HG03135 (cell line): ENCODE results near the gene HMG20A.

Experiments used
- ATAC-seq: cut with Tn5 transposase; IDR thresholded peaks from one replicate; pipeline ENCODE4 v1.9.1; 2021; ENCODE audit warnings: mild to moderate bottlenecking, moderate library complexity; ENCODE audit not compliant: unreplicated experiment

HMG20A gene

DNA sequence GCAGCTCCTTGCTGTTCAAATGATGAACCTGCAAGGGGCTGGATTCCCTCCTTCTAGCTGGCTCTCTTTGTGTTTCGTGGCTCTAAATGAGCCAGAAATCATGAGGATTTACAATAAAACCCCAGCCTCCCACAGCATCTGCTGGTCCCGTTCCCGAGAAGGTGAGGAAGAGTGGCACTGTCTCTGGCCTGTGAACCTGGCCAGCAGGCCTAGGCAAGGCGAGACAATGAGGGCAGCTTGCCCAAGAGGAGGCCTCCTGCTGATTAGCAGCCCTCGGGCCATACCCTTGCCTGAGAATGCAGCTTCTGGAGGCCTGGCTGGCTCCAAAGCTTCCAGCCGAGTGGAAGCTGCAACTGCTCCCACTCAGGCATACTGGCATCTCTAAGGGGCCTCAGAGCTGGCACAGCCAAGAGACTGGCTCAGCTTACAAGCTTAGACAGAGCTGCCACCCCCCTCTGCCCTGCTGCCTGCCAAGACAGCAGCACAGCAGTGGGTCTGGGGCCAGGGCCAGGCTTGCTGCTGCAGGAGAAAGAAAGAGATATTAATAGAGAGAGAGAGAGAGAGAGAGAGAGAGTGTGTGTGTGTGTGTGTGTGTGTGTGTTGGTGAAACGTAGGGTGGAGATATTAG, 76.5 kb downstream of the HMG20A start:
- ATAC-seq: no peak

DNA sequence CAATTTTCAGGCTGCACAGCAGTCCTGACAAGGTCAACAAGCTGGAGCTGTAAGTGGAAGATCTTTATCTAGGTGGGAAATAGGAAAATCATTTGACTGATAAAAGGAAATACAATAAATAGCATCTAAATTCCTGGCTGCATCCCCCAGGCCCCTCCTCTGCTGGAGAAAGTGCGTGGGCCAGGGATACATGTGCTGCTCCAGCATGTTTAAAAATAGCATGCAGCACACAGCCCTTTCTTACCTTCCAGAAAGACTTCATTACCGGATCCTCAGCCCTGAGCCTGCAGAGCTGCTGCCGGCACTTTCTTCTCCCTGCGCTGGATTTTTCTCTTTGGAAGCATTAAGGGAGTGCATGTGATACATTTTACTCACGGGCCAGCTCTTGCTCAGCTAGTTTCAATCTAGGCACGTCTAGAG, 77.3 kb downstream of the HMG20A start:
- no peak for ATAC-seq

DNA sequence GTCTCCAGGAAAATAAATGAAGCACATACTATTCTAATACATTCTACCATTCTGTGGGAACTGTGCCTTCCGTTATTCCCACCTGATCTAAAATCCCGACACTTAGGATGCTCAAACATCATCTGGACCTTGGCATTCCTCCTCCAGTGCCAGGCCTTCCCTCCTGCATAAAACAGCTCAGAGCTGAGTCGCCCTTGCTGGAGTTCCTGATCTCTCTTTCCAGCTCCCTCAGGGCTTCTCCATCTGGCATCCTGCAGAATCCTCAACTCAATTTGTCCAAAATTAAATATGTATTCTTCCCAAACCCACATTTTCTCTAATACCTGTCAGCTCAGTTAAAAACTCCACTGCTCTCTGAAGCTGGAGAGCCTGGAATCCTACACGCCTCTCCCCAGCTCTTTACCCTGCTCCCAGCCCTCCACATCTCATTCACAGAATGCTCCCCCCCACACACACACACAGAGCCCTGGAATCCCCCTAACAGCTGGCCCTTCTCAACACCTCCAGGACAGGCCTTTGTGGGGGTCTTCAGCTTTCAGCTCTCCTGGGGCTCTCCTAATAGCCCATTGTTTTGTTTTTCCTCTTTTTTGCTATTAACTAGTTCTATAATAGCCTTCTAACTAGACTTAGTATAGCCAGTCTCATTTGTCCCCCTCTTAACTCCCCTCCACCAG, 78.5 kb downstream of the HMG20A start:
- ATAC-seq: no peak

DNA sequence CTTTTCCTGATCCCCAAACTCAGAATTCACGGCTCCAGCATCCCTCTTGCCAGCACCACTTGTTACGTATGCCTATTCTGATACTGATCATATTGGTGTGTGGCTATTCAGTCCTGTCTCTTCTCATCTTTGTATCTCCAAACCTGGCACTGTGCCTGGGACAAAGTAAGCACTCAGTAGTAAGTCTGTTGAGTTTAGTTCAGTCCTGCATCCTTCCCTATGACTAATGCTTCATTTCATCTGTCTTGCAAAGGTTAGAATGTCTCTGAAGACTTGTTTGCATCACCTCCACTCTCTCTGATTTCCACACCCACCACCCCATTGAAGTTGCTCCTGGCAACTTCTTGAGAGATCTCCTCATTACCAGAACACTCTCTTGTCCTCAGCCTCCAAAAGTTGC, 80.3 kb downstream of the HMG20A start:
- no peak for ATAC-seq

DNA sequence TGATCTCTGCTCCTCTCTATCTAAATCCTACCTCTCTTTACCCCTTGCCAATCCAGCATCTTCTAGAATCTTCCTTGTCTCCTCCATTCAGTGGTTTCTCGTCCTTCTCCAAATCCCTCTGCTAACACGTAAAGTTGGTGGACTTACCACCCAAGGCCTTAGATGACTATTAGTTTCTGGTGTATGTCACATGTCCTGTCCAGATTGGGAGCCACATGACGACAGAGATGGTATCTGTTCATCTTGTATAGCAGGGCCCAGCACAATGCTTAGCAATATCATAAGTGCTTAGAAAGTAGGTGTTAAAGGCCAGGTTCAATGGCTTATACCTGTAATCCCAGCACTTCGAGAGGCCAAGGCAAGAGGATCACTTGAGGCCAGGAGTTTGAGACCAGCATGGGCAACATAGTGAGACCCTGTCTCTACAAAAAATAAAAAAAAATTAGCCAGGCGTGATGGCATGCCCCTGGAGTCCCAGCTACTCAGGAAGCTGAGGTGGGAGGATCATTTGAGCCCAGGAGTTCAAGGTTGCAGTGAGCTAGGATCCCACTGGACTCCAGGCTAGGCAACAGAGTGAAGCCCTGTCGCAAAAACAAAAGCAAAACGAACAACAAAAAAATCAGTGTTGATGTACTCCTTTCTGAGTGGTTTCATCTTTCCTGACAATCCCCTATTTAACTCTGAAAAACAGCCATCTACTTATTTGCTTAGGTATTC, 81.8 kb downstream of the HMG20A start:
- ATAC-seq: no peak

DNA sequence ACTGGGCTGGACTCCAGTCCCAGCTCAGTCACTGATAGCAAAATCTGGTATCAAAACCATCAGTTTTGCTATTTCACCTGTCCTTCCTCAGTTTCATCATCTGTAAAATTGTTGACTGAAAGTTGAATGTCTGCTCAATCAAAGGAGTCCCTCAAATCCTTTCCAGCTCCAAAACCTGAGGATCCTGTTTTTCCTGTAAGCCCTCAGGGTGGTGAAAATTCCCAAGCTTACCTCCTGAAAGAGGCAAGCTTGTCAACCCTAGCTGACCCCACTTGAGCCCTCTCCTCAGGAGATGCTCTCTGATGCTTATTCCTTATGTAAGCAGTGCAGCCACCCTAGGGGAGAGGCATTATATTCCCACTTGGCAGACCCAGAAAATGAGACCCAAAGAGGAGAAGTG, 82.6 kb downstream of the HMG20A start:
- ATAC-seq: no peak

DNA sequence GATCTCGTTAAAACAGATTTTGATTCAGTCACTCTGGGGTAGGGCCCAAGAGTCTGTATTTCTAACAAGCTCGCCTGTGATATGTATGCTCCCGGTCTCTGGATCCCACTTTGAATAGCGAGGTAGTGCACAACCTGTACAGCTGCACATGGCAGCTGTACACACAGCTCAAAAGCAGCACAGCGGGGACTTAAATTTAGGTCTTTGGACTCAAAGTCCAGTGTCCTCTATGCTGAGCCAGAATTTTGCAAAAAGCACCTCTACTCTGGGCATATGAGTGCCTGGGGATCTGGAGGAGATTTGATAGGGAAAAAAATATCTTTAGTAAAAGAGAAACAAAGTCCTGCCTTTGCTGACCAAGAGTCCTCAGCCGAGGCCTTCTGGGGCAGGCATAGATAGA, 83.1 kb downstream of the HMG20A start:
- ATAC-seq: no peak

DNA sequence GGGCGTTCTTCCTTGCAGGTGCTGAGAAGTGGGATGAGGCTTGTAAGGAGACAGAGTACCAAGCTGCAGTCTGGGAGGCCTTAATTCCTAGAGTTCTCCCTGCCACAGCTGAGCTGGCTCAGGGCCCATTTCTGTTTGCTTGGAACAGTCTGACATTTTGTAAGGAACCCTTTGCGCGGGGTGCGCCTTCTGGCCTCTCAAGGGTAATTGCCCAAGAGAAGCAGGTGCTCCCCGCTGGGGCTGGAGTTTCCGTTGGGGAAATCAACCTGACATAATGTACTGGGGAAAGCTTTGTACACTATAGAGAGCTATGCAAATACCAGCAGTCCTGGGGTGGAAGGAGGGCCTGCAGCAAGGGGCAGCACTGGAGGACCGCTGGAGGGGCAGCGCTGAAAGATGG, 83.6 kb downstream of the HMG20A start:
- ATAC-seq: no peak

DNA sequence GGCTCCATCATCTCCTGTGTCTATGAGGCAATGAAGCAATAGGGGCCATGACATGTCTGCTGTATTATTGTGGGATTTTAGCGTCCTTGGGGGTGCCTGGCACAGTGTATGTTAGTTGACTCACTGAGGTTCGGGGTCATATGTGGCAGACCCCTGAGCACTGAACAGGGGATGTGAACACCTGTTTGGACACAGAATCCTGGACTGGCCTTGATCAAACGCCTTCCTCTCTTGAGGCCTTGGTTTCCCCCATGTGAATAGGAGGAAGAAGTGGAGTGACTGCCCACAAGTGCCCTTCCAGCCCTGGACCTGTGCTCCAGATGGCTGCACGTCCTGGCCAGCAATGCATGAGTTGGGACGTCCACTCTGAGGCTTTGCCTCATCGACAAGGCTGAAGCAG, 84.2 kb downstream of the HMG20A start:
- no peak for ATAC-seq

DNA sequence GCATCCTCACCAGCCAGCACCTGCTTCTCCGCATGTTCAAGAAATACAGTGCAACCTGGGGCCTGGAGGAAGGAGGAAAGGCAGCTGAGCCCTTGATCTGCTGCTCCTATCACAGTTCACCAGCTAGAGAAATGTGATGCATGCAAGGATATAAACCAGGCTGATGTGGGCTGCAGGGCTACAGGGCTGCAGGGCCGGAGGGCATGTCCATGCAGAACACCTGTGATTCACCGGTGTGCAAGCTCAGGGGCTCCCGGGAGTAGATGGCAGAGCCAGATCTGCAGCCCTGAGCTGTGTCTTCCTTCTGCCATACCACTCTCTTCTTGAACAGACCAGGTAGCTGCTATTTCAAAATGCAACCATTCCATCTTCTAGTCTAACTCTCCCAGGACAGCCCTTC, 84.9 kb downstream of the HMG20A start:
- no peak for ATAC-seq

DNA sequence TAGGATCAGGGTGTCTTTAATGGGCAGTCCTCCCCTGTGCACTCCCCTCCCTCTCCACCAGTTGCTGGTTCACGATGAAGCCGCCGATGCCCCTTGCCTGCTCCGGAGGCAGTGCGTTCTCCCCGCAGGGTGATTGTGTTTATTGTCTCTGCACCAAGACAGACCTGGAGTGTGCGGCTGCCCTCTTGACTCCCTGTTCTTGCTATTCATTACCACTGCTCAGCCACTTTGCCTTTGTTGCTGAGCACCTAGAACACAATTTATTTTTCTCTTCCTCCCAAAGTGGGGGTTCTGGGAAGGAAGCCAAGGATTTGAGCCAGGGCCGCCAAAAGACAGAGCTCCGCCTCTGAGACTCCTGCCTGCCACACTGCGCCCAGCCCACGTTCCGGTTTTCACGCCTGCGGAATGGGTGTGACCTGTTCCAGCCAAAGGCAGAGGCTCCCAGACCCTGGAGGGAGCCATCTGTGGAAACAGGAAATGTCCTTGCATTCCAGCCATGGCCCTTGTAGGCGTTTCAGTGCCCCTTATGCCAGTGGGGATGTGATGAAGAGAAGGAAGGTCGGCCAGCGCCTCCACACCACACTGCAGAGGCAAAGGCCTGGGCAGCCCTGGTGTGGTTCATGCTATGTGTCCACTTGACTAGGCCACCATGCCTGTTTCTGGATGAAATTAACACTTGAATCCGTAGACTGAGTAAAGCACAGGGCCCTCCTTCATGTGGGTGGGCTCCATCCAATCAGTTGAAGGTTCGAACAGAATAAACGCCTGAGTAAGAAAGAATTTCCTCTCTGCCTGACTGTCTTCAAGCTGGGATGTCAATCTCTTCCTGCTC, 85.8 kb downstream of the HMG20A start:
- ATAC-seq: no peak

DNA sequence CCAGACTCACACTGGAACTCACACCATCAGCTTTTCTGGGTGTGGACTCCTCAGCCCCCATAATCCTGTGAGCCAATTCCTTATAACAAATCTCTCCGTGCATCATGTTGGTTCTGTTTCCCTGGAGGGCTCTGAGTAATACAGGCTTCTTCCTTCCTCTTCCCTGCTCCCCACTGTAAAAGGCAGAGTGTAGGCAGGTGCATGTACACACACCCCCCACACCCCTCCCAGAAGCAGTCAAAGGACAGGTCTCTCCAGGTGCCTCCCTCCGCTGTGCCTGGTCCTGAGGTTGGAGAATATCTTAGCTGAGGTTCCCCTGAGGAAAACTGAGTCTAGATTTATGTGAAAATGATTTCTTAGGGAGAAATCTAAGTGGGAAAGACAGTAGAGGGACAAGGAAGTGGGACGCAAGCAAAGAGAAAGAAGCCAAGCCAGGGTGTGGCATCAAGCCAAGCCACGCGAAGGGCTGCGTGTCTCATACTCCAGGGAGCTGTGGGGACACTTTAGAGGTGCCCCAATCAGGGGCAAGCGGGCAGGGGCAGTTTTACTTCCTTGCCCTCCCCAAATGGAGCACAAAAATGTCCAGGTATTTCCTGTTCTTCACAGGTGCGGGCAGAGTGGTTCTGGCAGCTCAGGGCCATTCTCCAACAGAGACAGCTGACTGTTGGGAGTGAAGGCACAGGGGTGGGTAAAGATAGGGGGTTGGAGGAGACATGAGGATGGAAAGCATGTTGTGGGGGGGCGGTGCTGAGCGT, 86.6 kb downstream of the HMG20A start:
- ATAC-seq: no peak

DNA sequence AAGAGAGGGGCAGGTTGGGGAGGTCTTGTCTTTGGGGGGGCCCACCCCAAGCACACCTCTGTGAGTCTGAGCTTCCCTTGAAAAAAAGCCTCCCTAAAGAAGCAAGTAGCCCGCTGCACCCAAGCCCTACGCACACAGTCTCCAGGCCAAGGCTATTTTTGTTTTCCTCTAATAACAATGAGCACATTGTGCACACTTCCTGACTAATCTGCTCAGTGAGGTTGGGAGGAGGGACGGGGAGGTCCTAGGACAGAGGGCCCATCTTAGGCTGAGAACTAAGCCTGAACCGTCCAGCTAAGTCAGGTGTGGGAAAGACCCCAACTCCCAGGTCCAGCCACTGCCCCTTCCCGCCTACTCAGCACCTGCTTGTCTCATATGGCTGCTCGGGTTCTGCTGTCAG, 87.2 kb downstream of the HMG20A start:
- ATAC-seq: no peak

DNA sequence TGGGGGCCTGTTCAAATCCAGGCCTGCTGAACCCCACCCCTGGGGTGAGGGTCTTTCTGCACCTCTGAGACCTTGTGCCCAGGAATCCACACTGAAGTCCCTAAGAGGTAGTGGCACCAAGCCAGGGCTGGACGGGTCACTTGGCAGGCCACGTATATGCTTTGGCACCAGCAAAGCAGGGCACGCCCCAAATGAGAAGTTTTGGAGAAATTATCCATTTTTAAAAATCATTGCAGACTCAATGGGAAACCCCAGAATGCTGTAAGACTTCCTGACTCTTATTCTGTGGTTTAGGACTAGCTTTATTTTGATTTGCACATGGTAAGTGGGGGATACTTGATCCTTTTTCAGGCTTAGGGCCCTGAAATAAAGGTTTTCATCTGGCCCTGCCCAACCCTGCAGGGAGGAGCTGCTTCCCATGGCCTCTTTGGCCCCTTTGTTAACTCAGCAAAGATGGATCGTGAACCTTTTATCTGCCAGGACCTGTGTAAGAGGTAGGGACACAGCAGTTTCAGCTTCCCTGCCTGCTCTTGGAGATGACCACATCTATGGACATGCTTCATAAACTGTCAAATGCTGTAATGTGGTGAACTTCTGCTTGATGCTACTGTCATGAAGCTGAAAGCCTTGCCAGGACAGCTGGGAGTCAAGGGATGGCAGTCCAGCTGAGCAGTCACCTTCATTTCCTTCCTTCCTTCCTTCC, 88.0 kb downstream of the HMG20A start:
- no peak for ATAC-seq

DNA sequence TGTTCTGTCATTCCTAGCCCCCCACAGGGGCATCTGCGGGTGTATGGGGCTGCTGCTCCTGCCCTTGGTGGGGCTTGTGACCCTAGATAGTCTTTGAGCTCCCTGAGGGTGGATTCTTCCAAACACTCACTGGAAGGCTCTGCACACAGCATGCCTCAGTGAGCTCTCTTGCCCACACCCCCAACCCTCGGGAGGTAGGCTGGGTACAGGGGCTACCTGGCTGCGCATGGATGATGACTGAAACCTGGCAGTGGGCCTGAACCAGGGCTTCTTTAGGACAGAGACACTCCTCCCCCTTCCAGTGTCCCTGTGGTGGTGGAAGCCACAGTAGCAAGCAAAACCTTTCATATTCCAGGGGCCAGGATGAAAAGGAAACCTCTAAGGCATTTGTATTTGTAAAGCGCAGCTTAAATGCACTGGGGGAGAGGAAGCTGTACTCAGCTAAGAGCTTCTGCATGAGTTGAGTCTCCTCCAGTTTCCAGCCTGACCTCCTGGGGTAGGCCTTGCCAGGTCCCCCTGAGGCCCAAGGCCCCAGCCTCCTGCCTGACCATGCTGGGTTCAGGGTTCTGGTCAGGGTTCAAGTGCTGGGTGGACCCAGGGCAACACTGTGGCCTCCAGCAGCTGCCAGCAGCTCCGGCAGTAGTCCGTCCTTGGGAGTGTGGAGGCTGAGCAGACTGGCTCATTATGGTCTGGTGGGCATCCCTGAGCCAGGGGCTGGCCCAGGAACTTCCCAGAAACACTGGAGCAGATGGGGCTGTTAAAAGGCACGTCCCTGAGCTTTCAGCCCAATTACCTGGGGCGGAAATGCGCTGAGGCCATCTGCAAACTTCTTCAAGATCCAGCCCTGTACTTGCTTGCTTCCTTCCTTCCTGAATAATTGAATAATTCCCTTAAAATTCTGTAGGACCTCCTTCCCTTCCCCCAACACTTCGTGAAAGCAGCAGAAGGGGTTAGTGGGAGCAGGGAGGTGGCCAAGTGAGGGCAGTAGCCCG, 89.7 kb downstream of the HMG20A start:
- no peak for ATAC-seq

DNA sequence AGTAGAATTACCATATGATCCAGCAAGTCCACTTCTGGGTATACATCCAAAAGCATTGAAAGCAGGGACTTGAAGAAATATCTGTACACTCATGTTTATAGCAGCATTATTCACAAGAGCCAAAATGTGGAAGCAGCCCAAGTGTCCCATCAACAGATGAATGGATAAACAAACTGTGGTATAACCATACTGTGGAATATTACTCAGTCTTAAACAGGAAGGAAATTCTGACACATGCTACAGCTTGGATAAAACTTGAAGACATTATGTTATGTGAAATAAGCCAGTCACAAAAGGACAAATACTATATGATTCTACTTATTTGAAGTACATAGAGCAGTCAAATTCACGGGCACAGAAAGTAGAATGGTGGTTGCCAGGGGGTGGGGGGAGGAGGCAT, 91.2 kb downstream of the HMG20A start:
- no peak for ATAC-seq

DNA sequence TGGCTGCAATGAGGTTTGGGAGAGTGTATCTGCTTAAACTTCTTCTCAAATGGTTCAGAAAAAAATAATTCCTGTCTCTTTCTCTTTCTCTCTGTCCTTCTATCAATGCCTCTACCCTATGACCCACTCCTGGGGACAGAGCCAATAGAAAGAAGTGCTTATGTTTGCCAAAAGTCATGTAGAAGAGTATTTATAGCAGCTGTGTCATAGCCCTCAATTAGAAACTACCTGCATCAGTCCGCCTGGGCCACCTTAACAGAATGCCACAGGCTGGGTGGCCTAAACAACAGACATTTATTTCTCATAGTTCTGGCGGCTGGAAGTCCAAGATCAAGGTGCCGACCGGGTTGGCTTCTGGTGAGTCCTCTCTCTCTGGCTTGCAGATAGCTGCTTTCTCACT, 92.5 kb downstream of the HMG20A start:
- ATAC-seq: no peak

DNA sequence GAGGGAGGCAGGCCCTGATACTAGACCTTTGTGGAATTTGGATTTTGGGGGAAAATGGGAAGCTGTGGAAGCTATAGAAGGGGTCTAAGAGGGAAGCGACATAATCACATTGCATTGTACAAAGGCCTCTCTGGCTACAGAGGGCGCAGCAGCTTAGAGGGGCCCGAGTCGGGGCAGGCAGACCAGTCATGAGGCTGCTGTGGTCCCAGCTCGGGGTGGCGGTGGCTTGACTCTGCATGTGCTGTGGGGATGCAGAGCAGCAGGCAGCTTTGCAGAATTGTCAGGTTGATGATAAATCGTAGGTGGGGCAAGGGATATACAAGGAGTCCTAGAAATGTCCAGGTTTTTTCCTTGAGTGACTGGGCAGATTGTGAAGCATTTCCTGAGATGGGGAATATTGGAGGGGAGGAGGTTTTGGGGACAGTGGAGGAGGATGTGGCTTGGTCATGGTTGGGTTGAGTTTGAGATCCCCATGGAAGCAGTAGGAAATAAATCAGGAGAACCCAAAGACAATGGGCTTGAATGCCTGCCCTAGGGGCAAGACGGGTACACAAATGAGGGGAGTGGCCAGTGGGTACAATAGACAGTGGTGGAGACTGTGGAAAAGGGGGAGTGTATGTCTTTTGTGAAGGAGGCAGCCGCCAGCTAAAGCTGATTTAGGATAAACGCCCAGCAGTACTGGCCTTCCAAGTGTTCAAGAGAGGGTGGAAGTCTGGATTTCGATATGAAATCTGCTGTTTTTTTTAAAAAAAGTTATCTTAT, 94.1 kb downstream of the HMG20A start:
- ATAC-seq: no peak
